BLaER1 treated with 17β-estradiol and CSF1 and Interleukin-3, amounts not matched to agents 10 nM and 100 nM (cell line): ENCODE data around the gene OSBPL2.
A peak's percentile ranks its signal among the peaks of the same experiment; 100 is the strongest.

ENCODE experiments used
- H3K27ac ChIP-seq, 11 experiments: shearing (Covaris generic); formaldehyde crosslinking; 2 replicates each; pipeline ENCODE4 v1.8.1; 2022
- H3K27me3 ChIP-seq, 11 experiments: shearing (Covaris generic); formaldehyde crosslinking; 2 replicates each; pipeline ENCODE4 v1.8.1; 2022
- H3K36me3 ChIP-seq, 11 experiments: shearing (Covaris generic); formaldehyde crosslinking; 2 replicates each; pipeline ENCODE4 v1.8.1; 2022
- H3K4me1 ChIP-seq, 10 experiments: shearing (Covaris generic); formaldehyde crosslinking; 2 replicates each; pipeline ENCODE4 v1.8.1; 2022
- H3K4me2 ChIP-seq, 11 experiments: shearing (Covaris generic); formaldehyde crosslinking; 2 replicates each; pipeline ENCODE4 v1.8.1; 2022
- H3K4me3 ChIP-seq, 10 experiments: shearing (Covaris generic); formaldehyde crosslinking; 2 replicates each; pipeline ENCODE4 v1.8.1; 2022
- H3K9ac ChIP-seq, 11 experiments: shearing (Covaris generic); formaldehyde crosslinking; 2 replicates each; pipeline ENCODE4 v1.8.1; 2022
- H3K9me3 ChIP-seq, 11 experiments: shearing (Covaris generic); formaldehyde crosslinking; replicated peaks in 1 of 11; 2 replicates each; pipeline ENCODE4 v1.8.1; 2022
- H4K20me1 ChIP-seq, 11 experiments: shearing (Covaris generic); formaldehyde crosslinking; 2 replicates each; pipeline ENCODE4 v1.8.1; 2022
- Cebpa-rat ChIP-seq, 11 experiments: shearing (Covaris generic); IDR thresholded peaks; 2 replicates each; pipeline ENCODE4 v1.8.1; 2022

OSBPL2 gene

GRCh38 chr20:62232770-62233645 is 5.3 kb upstream of the OSBPL2 start:
- H3K27me3 ChIP-seq: no peaks in the 10 kb centered on the region
- H3K36me3 ChIP-seq: no peaks in the 10 kb centered on the region
- no peak overlapping the region for H3K9ac ChIP-seq
- peaks cover 0 to 22% (median 0%) of the 10 kb centered on the region in 11 experiments; a peak in 1 of 22 replicates for H4K20me1 ChIP-seq
- H3K4me3 ChIP-seq: no peak overlapping the region
- no peak for TF ChIP-seq Cebpa-rat (IDR thresholded peaks at IDR 0.05)
- H3K4me1 ChIP-seq: peaks cover 5 to 42% (median 35%) of the 10 kb centered on the region in 10 experiments; a peak in 19 of 20 replicates
- H3K9me3 ChIP-seq: peaks cover 0 to 8% (median 5%) of the 10 kb centered on the region in 11 experiments; a peak in 7 of 22 replicates
- H3K27ac ChIP-seq: no peak overlapping the region
- no peak overlapping the region for H3K4me2 ChIP-seq

- no peak overlapping the region for H3K4me3 ChIP-seq
- peaks cover 0 to 8% (median 5%) of the 10 kb centered on the region in 11 experiments; a peak in 7 of 22 replicates for H3K9me3 ChIP-seq
- no peak overlapping the region for H3K27ac ChIP-seq
- H3K4me2 ChIP-seq: no peak overlapping the region
- H3K9ac ChIP-seq: no peak overlapping the region
- H4K20me1 ChIP-seq: peaks cover 0 to 15% (median 0%) of the 10 kb centered on the region in 11 experiments; a peak in 1 of 22 replicates
- no peaks in the 10 kb centered on the region for H3K36me3 ChIP-seq
- TF ChIP-seq Cebpa-rat (IDR thresholded peaks at IDR 0.05): no peak
- H3K27me3 ChIP-seq: no peaks in the 10 kb centered on the region
- H3K4me1 ChIP-seq: peaks cover 5 to 38% (median 34%) of the 10 kb centered on the region in 10 experiments; a peak in 19 of 20 replicates
Measured at GRCh38 chr20:62233684-62234083, 4.6 kb upstream of the OSBPL2 start.

- no peaks in the 10 kb centered on the region for H3K36me3 ChIP-seq
- H3K9ac ChIP-seq: peak overlapping the region in 3 of 11 experiments; percentile 9 to 57 (median 43); a peak in 5 of 22 replicates
- peak overlapping the region in 6 of 11 experiments; percentile 26 to 61 (median 54); a peak in 9 of 22 replicates for H3K4me2 ChIP-seq
- peaks cover 2 to 15% (median 2%) of the 10 kb centered on the region in 11 experiments; a peak in 18 of 22 replicates for H4K20me1 ChIP-seq
- H3K27ac ChIP-seq: no peak overlapping the region
- no peak overlapping the region for H3K4me3 ChIP-seq
- no peaks in the 10 kb centered on the region for H3K27me3 ChIP-seq
- peaks cover 0 to 8% (median 5%) of the 10 kb centered on the region in 11 experiments; a peak in 7 of 22 replicates for H3K9me3 ChIP-seq
- TF ChIP-seq Cebpa-rat (IDR thresholded peaks at IDR 0.05): no peak
- H3K4me1 ChIP-seq: peaks cover 7 to 43% (median 39%) of the 10 kb centered on the region in 10 experiments
Measured at GRCh38 chr20:62234339-62234738, 4.0 kb upstream of the OSBPL2 start.

DNA sequence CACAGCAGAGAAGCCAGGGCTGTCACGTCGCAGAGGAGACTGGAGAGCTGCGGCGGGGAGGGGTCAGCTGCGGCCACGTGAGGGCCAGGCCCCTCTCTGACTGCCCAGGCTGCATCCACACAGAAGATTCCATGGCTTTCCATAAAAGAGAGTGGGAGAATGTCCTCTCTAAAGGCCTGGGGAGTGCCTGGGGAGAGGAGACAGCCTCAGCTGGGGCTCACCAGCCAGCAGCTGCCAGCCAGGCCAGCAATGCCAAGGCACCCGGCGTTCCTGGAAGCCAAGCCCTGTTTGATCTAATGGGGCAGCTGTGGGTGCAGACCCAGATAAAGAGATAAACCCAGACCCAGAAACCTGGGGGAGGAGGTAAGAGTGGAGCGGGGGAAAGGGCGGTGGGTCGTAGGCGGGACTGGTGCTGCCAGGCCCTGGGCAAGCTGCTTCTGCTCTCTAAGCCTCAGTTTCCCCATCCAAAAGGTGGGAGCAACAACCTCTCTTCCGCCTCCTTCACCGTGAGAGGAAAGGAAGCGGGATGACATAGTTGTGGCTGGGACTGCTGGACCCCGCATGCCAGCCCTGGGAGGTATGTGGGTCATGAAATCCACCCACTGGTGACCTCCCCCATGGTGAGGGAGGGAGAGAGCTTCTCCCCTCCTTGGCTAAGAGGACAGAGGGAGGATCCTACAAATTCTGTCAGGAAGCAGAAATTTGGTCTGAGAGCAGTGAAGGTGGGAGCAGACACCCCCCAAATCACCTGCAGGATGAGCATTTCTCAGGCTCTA is 3.1 kb upstream of the OSBPL2 start:
- Histone ChIP-seq H3K9ac (peak overlapping the region in 2 of 11 experiments; percentile 34 to 57; a peak in 4 of 22 replicates), H4K20me1 (peaks cover 5 to 24% (median 11%) of the 10 kb centered on the region in 11 experiments; a peak in 20 of 22 replicates), H3K27ac (no peak overlapping the region; a peak in 1 of 22 replicates), H3K4me2 (peak overlapping the region in 8 of 11 experiments; percentile 4 to 61 (median 51); a peak in 13 of 22 replicates), H3K4me1 (peaks cover 15 to 51% (median 47%) of the 10 kb centered on the region in 10 experiments), H3K4me3 (no peak overlapping the region), H3K36me3 (no peaks in the 10 kb centered on the region), H3K27me3 (no peaks in the 10 kb centered on the region), H3K9me3 (peaks cover 0 to 8% (median 5%) of the 10 kb centered on the region in 11 experiments; a peak in 7 of 22 replicates)
- TF ChIP-seq Cebpa-rat (IDR thresholded peaks at IDR 0.05): no peak

DNA sequence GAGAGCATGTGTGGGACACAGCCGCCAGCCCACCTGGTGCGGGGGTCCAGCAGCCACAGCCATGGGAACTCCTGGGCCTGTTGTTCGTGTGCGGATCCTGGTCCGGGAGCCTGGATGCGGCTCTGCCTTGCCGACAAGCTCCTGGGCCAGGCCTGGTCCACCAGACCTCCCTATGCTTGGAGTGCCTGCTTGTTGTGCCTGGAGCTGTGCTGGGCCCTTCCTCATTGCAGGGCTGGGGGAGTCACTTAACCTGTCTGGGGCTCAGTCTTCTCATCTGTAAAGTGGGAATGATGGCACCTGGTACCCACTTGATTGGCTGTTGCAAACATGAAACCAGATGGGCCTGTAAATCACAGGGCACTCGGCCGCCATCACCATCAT is 2.6 kb upstream of the OSBPL2 start:
- Histone ChIP-seq H3K27ac (no peak overlapping the region), H3K4me2 (peak overlapping the region in 5 of 11 experiments; percentile 31 to 61 (median 53); a peak in 5 of 22 replicates), H4K20me1 (peaks cover 10 to 30% (median 17%) of the 10 kb centered on the region in 11 experiments; a peak in 20 of 22 replicates), H3K36me3 (0 out of 22 replicates have a peak, but pooled peaks cover 0 to 2% (median 0%) of the 10 kb centered on the region in 11 experiments), H3K9me3 (peaks cover 0 to 8% (median 5%) of the 10 kb centered on the region in 11 experiments; a peak in 7 of 22 replicates), H3K4me3 (no peak overlapping the region), H3K9ac (no peak overlapping the region), H3K4me1 (peaks cover 21 to 52% (median 48%) of the 10 kb centered on the region in 10 experiments), H3K27me3 (no peaks in the 10 kb centered on the region)
- TF ChIP-seq Cebpa-rat (IDR thresholded peaks at IDR 0.05): no peak

DNA sequence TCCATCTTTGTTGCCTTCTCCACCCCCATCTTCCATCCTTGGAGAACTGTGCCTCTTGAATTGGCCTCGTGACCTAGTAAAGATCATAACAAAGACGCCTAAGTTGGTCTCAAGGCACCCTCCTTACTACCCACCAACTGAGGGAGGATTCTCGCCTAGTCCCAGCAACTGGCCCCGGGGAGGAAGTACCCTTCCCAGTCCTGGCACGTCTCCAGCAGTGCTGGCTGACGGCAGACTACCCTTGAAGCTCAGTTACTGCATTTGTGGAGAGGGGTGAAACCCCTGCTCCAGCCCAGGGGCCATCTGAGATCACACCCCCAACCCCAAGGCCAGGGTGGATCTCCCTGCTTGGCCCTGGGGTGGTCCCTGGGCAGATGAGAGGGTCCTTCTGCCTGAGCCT is 2.1 kb upstream of the OSBPL2 start:
- peaks cover 0 to 8% (median 5%) of the 10 kb centered on the region in 11 experiments; a peak in 7 of 22 replicates for H3K9me3 ChIP-seq
- no peak overlapping the region for H3K9ac ChIP-seq
- peak overlapping the region in 4 of 11 experiments; percentile 12 to 36 (median 20); a peak in 6 of 22 replicates for H3K4me2 ChIP-seq
- no peak overlapping the region for H3K4me3 ChIP-seq
- H3K36me3 ChIP-seq: peaks cover 0 to 7% (median 0%) of the 10 kb centered on the region in 11 experiments; a peak in 4 of 22 replicates
- no peak for TF ChIP-seq Cebpa-rat (IDR thresholded peaks at IDR 0.05)
- H3K4me1 ChIP-seq: peaks cover 23 to 52% (median 48%) of the 10 kb centered on the region in 10 experiments
- H3K27ac ChIP-seq: no peak overlapping the region
- peaks cover 14 to 34% (median 21%) of the 10 kb centered on the region in 11 experiments; a peak in 21 of 22 replicates for H4K20me1 ChIP-seq
- no peaks in the 10 kb centered on the region for H3K27me3 ChIP-seq

GRCh38 chr20:62236766-62237513 is 1.4 kb upstream of the OSBPL2 start:
- H3K27ac ChIP-seq: no peak overlapping the region
- peaks cover 0 to 8% (median 5%) of the 10 kb centered on the region in 11 experiments; a peak in 7 of 22 replicates for H3K9me3 ChIP-seq
- H3K4me1 ChIP-seq: peaks cover 27 to 55% (median 49%) of the 10 kb centered on the region in 10 experiments
- H3K4me3 ChIP-seq: no peak overlapping the region
- no peak for TF ChIP-seq Cebpa-rat (IDR thresholded peaks at IDR 0.05)
- H3K4me2 ChIP-seq: peak overlapping the region in 9 of 11 experiments; percentile 79 to 92 (median 87); a peak in 14 of 22 replicates
- H3K9ac ChIP-seq: no peak overlapping the region
- H3K36me3 ChIP-seq: peaks cover 0 to 13% (median 4%) of the 10 kb centered on the region in 11 experiments; a peak in 10 of 22 replicates
- peaks cover 21 to 41% (median 28%) of the 10 kb centered on the region in 11 experiments for H4K20me1 ChIP-seq
- H3K27me3 ChIP-seq: no peaks in the 10 kb centered on the region

GRCh38 chr20:62237514-62237800 is 864 bp upstream of the OSBPL2 start:
- Histone ChIP-seq H3K36me3 (peaks cover 0 to 19% (median 6%) of the 10 kb centered on the region in 11 experiments; a peak in 12 of 22 replicates), H3K9ac (peak overlapping the region in 1 of 11 experiments; percentile 41; a peak in 1 of 22 replicates), H3K27ac (no peak overlapping the region), H3K4me2 (peak overlapping the region; percentile 78 to 92 (median 87)), H3K4me1 (peaks cover 27 to 55% (median 49%) of the 10 kb centered on the region in 10 experiments), H4K20me1 (peaks cover 26 to 47% (median 34%) of the 10 kb centered on the region in 11 experiments), H3K4me3 (peak overlapping the region in 8 of 10 experiments; percentile 58 to 77 (median 64); a peak in 7 of 20 replicates), H3K27me3 (no peaks in the 10 kb centered on the region), H3K9me3 (peaks cover 0 to 8% (median 5%) of the 10 kb centered on the region in 11 experiments; a peak in 7 of 22 replicates)
- TF ChIP-seq Cebpa-rat (IDR thresholded peaks at IDR 0.05): no peak
